GM10266 (cell line): ENCODE measurements around the gene PLK3.

ENCODE experiments used
- DNase-seq: peaks from one replicate; pipeline ENCODE4 v3.0.0; 2012; ENCODE audit errors: extremely low spot score
- CTCF ChIP-seq: IDR thresholded peaks from 2 replicates; pipeline ENCODE4 v1.5.1; 2012; ENCODE audit warnings: mild to moderate bottlenecking, low read depth; ENCODE audit not compliant: control insufficient read depth, insufficient read depth; ENCODE audit errors: missing control alignments

The PLK3 gene

GRCh38 chr1:44775930-44776729, 24.0 kb upstream of the PLK3 start:
- TF ChIP-seq CTCF = no peak

GRCh38 chr1:44776730-44777068, 23.5 kb upstream of the PLK3 start:
- TF ChIP-seq CTCF = no peak
- DNase-seq = no peak

More at GRCh38 chr1:44775930-44776729, 24.0 kb upstream of the PLK3 start:
- DNase-seq = no peak

- DNase-seq = no peak
- TF ChIP-seq CTCF = no peak
Measured at GRCh38 chr1:44777547-44777946, 22.6 kb upstream of the PLK3 start.

GRCh38 chr1:44777969-44778635, 22.1 kb upstream of the PLK3 start:
- DNase-seq = no peak
- no peak for TF ChIP-seq CTCF

- TF ChIP-seq CTCF = no peak
- DNase-seq = no peak
Measured at GRCh38 chr1:44778705-44779576, 21.2 kb upstream of the PLK3 start.

GRCh38 chr1:44780583-44781121, 19.5 kb upstream of the PLK3 start:
- TF ChIP-seq CTCF = no peak
- no peak for DNase-seq

- TF ChIP-seq CTCF = no peak
- no peak for DNase-seq
Measured at GRCh38 chr1:44783697-44784093, 16.5 kb upstream of the PLK3 start.
